ENCODE measurements around the gene KIF6. TPM values are rescaled to one million over a fixed set of nuclear protein-coding genes. Genes with fewer than 3 reads are reported as not detected.

Gene KIF6
- total RNA-seq, 1 donor from 2014 or later, result 1.5 TPM

- peaks cover 3% of the 10 kb centered on the region for H3K4me1 Mint-ChIP-seq
- H3K9me3 Mint-ChIP-seq, result no peaks in the 10 kb centered on the region
- TF ChIP-seq, protein P1, sequence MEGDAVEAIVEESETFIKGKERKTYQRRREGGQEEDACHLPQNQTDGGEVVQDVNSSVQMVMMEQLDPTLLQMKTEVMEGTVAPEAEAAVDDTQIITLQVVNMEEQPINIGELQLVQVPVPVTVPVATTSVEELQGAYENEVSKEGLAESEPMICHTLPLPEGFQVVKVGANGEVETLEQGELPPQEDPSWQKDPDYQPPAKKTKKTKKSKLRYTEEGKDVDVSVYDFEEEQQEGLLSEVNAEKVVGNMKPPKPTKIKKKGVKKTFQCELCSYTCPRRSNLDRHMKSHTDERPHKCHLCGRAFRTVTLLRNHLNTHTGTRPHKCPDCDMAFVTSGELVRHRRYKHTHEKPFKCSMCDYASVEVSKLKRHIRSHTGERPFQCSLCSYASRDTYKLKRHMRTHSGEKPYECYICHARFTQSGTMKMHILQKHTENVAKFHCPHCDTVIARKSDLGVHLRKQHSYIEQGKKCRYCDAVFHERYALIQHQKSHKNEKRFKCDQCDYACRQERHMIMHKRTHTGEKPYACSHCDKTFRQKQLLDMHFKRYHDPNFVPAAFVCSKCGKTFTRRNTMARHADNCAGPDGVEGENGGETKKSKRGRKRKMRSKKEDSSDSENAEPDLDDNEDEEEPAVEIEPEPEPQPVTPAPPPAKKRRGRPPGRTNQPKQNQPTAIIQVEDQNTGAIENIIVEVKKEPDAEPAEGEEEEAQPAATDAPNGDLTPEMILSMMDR (conservative IDR thresholded peaks at IDR 0.05), result no peak
- DNase-seq (ENCODE audit: low read depth, low spot score), result no peak
- H3K36me3 Mint-ChIP-seq (ENCODE audit: low read depth), result no peaks in the 10 kb centered on the region
- H3K4me3 Mint-ChIP-seq, result no peak overlapping the region
- H3K27me3 Mint-ChIP-seq (ENCODE audit: low read depth), result no peaks in the 10 kb centered on the region
- H3K27ac Mint-ChIP-seq (ENCODE audit: unreplicated experiment), result no peak overlapping the region
Observed at GRCh38 chr6:39558591-39559190, 166.5 kb downstream of the KIF6 start.

DNA sequence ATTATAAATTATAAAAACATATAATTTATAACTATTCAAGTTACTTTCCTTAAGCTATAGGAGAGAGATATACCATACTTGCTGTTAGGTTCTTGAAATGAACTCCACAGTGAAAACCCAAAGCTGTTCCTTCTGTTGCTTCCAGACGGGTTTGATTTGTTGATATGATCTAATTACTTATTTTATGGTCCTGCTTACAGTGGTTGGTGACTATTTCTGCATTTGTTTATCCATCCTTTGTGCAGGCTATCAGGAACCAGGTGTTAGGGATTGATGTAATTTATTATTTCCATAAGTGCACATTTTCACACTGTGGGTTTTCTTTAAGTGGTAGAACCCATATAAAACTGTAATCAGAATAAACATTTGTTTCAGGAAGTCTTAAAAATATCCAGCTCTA lies 167.1 kb downstream of the KIF6 start:
- Mint-ChIP-seq H3K4me3 (no peak overlapping the region), H3K27ac (ENCODE audit: unreplicated experiment) (no peak overlapping the region), H3K36me3 (ENCODE audit: low read depth) (no peaks in the 10 kb centered on the region), H3K27me3 (ENCODE audit: low read depth) (no peaks in the 10 kb centered on the region), H3K9me3 (no peaks in the 10 kb centered on the region), H3K4me1 (no peaks in the 10 kb centered on the region)
- TF ChIP-seq, protein P1 (conservative IDR thresholded peaks at IDR 0.05), result no peak
- DNase-seq (ENCODE audit: low read depth, low spot score), result no peak

GRCh38 chr6:39555136-39555535 lies 170.1 kb downstream of the KIF6 start:
- Mint-ChIP-seq H3K27ac (ENCODE audit: unreplicated experiment) (no peak overlapping the region), H3K4me1 (no peaks in the 10 kb centered on the region)
- DNase-seq (ENCODE audit: low read depth, low spot score), result no peak

GRCh38 chr6:39553860-39554802 lies 171.1 kb downstream of the KIF6 start:
- H3K4me1 Mint-ChIP-seq, result peaks cover 1% of the 10 kb centered on the region
- DNase-seq (ENCODE audit: low read depth, low spot score), result no peak
- TF ChIP-seq, protein P1 (conservative IDR thresholded peaks at IDR 0.05), result no peak
- no peaks in the 10 kb centered on the region for H3K27me3 Mint-ChIP-seq (ENCODE audit: low read depth)
- H3K36me3 Mint-ChIP-seq (ENCODE audit: low read depth), result no peaks in the 10 kb centered on the region
- H3K27ac Mint-ChIP-seq (ENCODE audit: unreplicated experiment), result peak overlapping the region; percentile 76
- no peaks in the 10 kb centered on the region for H3K9me3 Mint-ChIP-seq
- no peak overlapping the region for H3K4me3 Mint-ChIP-seq

More at GRCh38 chr6:39555136-39555535, 170.1 kb downstream of the KIF6 start:
- TF ChIP-seq, protein P1 (conservative IDR thresholded peaks at IDR 0.05), result no peak
- Mint-ChIP-seq H3K36me3 (ENCODE audit: low read depth) (no peaks in the 10 kb centered on the region), H3K9me3 (no peaks in the 10 kb centered on the region), H3K27me3 (ENCODE audit: low read depth) (no peaks in the 10 kb centered on the region), H3K4me3 (no peak overlapping the region)

DNA sequence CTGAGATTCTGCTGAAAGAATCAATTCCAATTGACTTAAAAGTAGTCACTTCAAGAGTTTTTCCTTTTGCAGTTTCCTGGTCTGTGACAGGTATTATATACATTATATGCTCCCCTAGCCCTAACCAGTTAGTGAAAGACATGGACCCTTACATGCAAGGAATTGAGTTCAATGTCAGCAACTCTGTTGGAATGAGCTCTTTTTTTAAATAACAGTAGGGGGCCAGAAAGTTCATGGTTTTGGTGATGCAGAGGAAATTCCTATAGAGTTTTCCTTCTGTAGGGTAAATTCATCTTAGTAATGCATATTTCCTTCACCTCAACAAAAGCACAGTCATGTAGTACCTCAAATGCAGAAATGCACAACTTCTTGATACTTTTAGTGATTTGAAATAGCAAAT lies 172.2 kb downstream of the KIF6 start:
- peaks cover 10% of the 10 kb centered on the region for H3K4me1 Mint-ChIP-seq
- no peak overlapping the region for H3K27ac Mint-ChIP-seq (ENCODE audit: unreplicated experiment)
- no peak for DNase-seq (ENCODE audit: low read depth, low spot score)
- no peaks in the 10 kb centered on the region for H3K36me3 Mint-ChIP-seq (ENCODE audit: low read depth)
- no peak overlapping the region for H3K4me3 Mint-ChIP-seq
- no peaks in the 10 kb centered on the region for H3K27me3 Mint-ChIP-seq (ENCODE audit: low read depth)
- TF ChIP-seq, protein P1 (conservative IDR thresholded peaks at IDR 0.05), result no peak
- H3K9me3 Mint-ChIP-seq, result no peaks in the 10 kb centered on the region
